Measurements from ENCODE around the gene CAND1. TPM values are rescaled to one million over a fixed set of nuclear protein-coding genes. Genes with fewer than 3 reads are reported as not detected.

CAND1 gene
- total and polyA plus RNA-seq, 9 of the 15 experiments (the other 6 are each of a cell fraction or from before 2014, with no cell fraction given) = 24.0 to 167 (median 77.5) TPM

- DNase-seq (ENCODE audit: extremely low read depth in 1 of 4, low spot score in 3 of 4) = no peak
- no peak for FAIRE-seq
- ChIA-PET POLR2A (interaction anchor here (1.8 kb wide), 1 partner anchor 10 kb away, joined by 4 read pairs; no protein-coding TSS in a partner anchor), CTCF (ENCODE audit: low intra/inter-chr PET ratio) (no interaction called here)
- H3K79me2 ChIP-seq (ENCODE audit: control insufficient read depth, insufficient read depth, low read length) = no peaks in the 10 kb centered on the region
- intact Hi-C loops (cut with micrococcal nuclease) = no loop called here
- no peaks in the 10 kb centered on the region for H3K9me1 ChIP-seq (ENCODE audit: control insufficient read depth, insufficient read depth, low read length)
- no peak overlapping the region for H2AFZ ChIP-seq (ENCODE audit: low read depth, low read length)
- TF ChIP-seq NUFIP1 (IDR thresholded peaks at IDR 0.05; ENCODE audit: partially characterized antibody) = no peak
- peak; percentile 40; the same call in 1 of the 2 replicates for TF ChIP-seq ZNF316 (IDR thresholded peaks at IDR 0.05)
- WGBS (ENCODE audit: insufficient coverage, low coverage, missing lambda C conversion rate) = 83% methylated on average over 1 of the region's 1 CpG
- no peaks in the 10 kb centered on the region for H3K9me3 ChIP-seq (replicated peaks; ENCODE audit: control insufficient read depth, insufficient read depth, low read depth, low read length)
- in situ Hi-C loops (cut with MboI) = no loop called here
- no peak overlapping the region for H3K9ac ChIP-seq (ENCODE audit: insufficient read depth in 1 of 2, low read depth in 2 of 2, low read length in 2 of 2)
- H3K4me3 ChIP-seq = no peak overlapping the region
- no peak overlapping the region for H3K27ac ChIP-seq (ENCODE audit: extremely low read depth, low read depth, low read length)
- no peaks in the 10 kb centered on the region for H3K4me1 ChIP-seq (replicated peaks in 1 of 2; ENCODE audit: control insufficient read depth in 2 of 2, insufficient read depth in 2 of 2, low read length in 2 of 2)
- no peaks in the 10 kb centered on the region for H4K20me1 ChIP-seq (replicated peaks; ENCODE audit: control insufficient read depth, insufficient read depth, low read length)
- no TSS peak for BruUV-seq (replicated peaks)
- peaks cover 58% of the 10 kb centered on the region for H3K36me3 ChIP-seq (ENCODE audit: control insufficient read depth, insufficient read depth, low read length)
- H3K27me3 ChIP-seq (ENCODE audit: control insufficient read depth in 2 of 2, insufficient read depth in 2 of 2, low read length in 2 of 2) = no peaks in the 10 kb centered on the region
- H3K4me2 ChIP-seq (ENCODE audit: insufficient read depth, low read length) = no peak overlapping the region
- ATAC-seq = no peak
These were observed 46.5 kb downstream of the CAND1 start for GRCh38 chr12:67315661-67316060.

- no TSS peak for BruUV-seq (replicated peaks)
- POLR2A ChIA-PET = interaction anchor here (0.9 kb wide), 1 partner anchor 49 kb away, joined by 5 read pairs; the partner anchor contains the start of gene CAND1
- Histone ChIP-seq H2AFZ (ENCODE audit: low read depth, low read length) (no peak overlapping the region), H3K9me3 (replicated peaks; ENCODE audit: control insufficient read depth, insufficient read depth, low read depth, low read length) (no peaks in the 10 kb centered on the region; the same call in 1 of the 2 replicates), H3K4me3 (no peak overlapping the region), H3K4me2 (ENCODE audit: insufficient read depth, low read length) (no peak overlapping the region), H3K27ac (ENCODE audit: extremely low read depth, low read depth, low read length) (no peak overlapping the region), H3K9me1 (ENCODE audit: control insufficient read depth, insufficient read depth, low read length) (no peaks in the 10 kb centered on the region), H3K79me2 (ENCODE audit: control insufficient read depth, insufficient read depth, low read length) (no peaks in the 10 kb centered on the region), H3K27me3 (ENCODE audit: control insufficient read depth in 2 of 2, insufficient read depth in 2 of 2, low read length in 2 of 2) (no peaks in the 10 kb centered on the region), H4K20me1 (replicated peaks; ENCODE audit: control insufficient read depth, insufficient read depth, low read length) (no peaks in the 10 kb centered on the region), H3K9ac (ENCODE audit: insufficient read depth in 1 of 2, low read depth in 2 of 2, low read length in 2 of 2) (no peak overlapping the region), H3K36me3 (ENCODE audit: control insufficient read depth, insufficient read depth, low read length) (peaks cover 27% of the 10 kb centered on the region; the same call in 1 of the 3 replicates), H3K4me1 (replicated peaks in 1 of 2; ENCODE audit: control insufficient read depth in 2 of 2, insufficient read depth in 2 of 2, low read length in 2 of 2) (no peaks in the 10 kb centered on the region)
- 82% methylated on average over 3 of the region's 3 CpGs for WGBS (ENCODE audit: insufficient coverage, low coverage, missing lambda C conversion rate)
- FAIRE-seq (no peak), DNase-seq (ENCODE audit: extremely low read depth in 1 of 4, low spot score in 3 of 4) (no peak), ATAC-seq (no peak)
- in situ Hi-C loops (cut with MboI) = no loop called here
- TF ChIP-seq ZBTB8A (IDR thresholded peaks at IDR 0.05; ENCODE audit: partially characterized antibody) = no peak
- TF ChIP-seq CAMTA2 (CRISPR knock-in tag; conservative IDR thresholded peaks at IDR 0.05) = no peak
- CTCF ChIA-PET (ENCODE audit: low intra/inter-chr PET ratio) = no interaction called here
- intact Hi-C loops (cut with micrococcal nuclease) = no loop called here
These were observed 49.6 kb downstream of the CAND1 start for GRCh38 chr12:67318786-67319185.

All from K562 (cell line).